Right ventricle myocardium superior (tissue), 1 donor: ENCODE measurements around the gene DNASE1L1. TPM values are rescaled to one million over a fixed set of nuclear protein-coding genes. Genes with fewer than 3 reads are reported as not detected.

Experiments
- ATAC-seq: fragments of 200-7000 bp; cut with Tn5 transposase; one replicate; pipeline ENCODE4 v1.9.1; 2020; ENCODE audit warnings: mild to moderate bottlenecking; ENCODE audit not compliant: poor library complexity
- DNase-seq: peaks from one replicate; pipeline ENCODE4 v3.0.0-alpha.2; 2020
- intact Hi-C: fragments of 100-400 bp; cut with DNase I; formaldehyde crosslinking; loops from one replicate; pipeline ENCODE4 v1.11.2; 2022
- total RNA-seq: library from RNA; stranded (reverse); fragmentation: NEBNext Ultra II Directional; extraction: Animal tissue kit (Norgen Biotek cat#: 25700); gene quantifications from one replicate; pipeline ENCODE4 v1.2.1, GENCODE V29; 2021
- donor health status: DM: no; HTN: yes; CAD: no; lungs with severe emphysema.

DNASE1L1 gene
- total RNA-seq, 1 donor from 2014 or later = 57.7 TPM

GRCh38 chrX:154437971-154438893 is 29.2 kb upstream of the DNASE1L1 start:
- intact Hi-C loops = no loop called here
- DNase-seq (no peak), ATAC-seq (no peak)

- peak; percentile 74 for DNase-seq
- ATAC-seq = peak; percentile 79
- intact Hi-C loops = no loop called here
Measured at GRCh38 chrX:154436983-154437752, 28.1 kb upstream of the DNASE1L1 start, which contains the start of gene GDI1. TSS of gene GDI1 (plus strand) at chrX:154437154. CDS start at chrX:154437255, 101 bp downstream.

- intact Hi-C loops = no loop called here
- ATAC-seq = peak; percentile 38
- DNase-seq = no peak
Measured at GRCh38 chrX:154436374-154436982, 27.4 kb upstream of the DNASE1L1 start.

- no peak for DNase-seq
- ATAC-seq = no peak
- intact Hi-C loops = no loop called here
Measured at GRCh38 chrX:154435171-154435733, 26.2 kb upstream of the DNASE1L1 start.

GRCh38 chrX:154434394-154435168 is 25.5 kb upstream of the DNASE1L1 start:
- ATAC-seq (no peak), DNase-seq (no peak)
- intact Hi-C loops = no loop called here

- DNase-seq (no peak), ATAC-seq (no peak)
- intact Hi-C loops = no loop called here
Measured at GRCh38 chrX:154433605-154434004, 24.6 kb upstream of the DNASE1L1 start.

- DNase-seq (no peak), ATAC-seq (no peak)
- intact Hi-C loops = no loop called here
Measured at GRCh38 chrX:154432210-154432609, 23.2 kb upstream of the DNASE1L1 start.

- intact Hi-C loops = no loop called here
- DNase-seq (peak; percentile 55), ATAC-seq (no peak)
Measured at GRCh38 chrX:154431341-154431740, 22.3 kb upstream of the DNASE1L1 start.

GRCh38 chrX:154430916-154431315 is 21.9 kb upstream of the DNASE1L1 start:
- no peak for DNase-seq
- intact Hi-C loops = no loop called here
- ATAC-seq = no peak

GRCh38 chrX:154430479-154430878 is 21.4 kb upstream of the DNASE1L1 start:
- DNase-seq = no peak
- ATAC-seq = no peak
- intact Hi-C loops = no loop called here

- intact Hi-C loops = no loop called here
- no peak for ATAC-seq
- no peak for DNase-seq
Measured at GRCh38 chrX:154429711-154430110, 20.7 kb upstream of the DNASE1L1 start.

GRCh38 chrX:154428176-154429171 is 19.4 kb upstream of the DNASE1L1 start, which contains the start of gene ATP6AP1:
TSS of gene ATP6AP1 (plus strand) at chrX:154428677. CDS start at chrX:154428693, 16 bp downstream.
- ATAC-seq (peak; percentile 99), DNase-seq (peak; percentile 96)
- intact Hi-C loops = no loop called here

- DNase-seq (no peak), ATAC-seq (no peak)
- intact Hi-C loops = no loop called here
Measured at GRCh38 chrX:154426916-154427770, 18.1 kb upstream of the DNASE1L1 start.

- ATAC-seq (peak; percentile 38), DNase-seq (no peak)
- intact Hi-C loops = no loop called here
Measured at GRCh38 chrX:154420402-154420756, 11.3 kb upstream of the DNASE1L1 start.

- ATAC-seq (peak; percentile 93), DNase-seq (peak; percentile 60)
- intact Hi-C loops = no loop called here
Measured at GRCh38 chrX:154419688-154420401, 10.8 kb upstream of the DNASE1L1 start.

GRCh38 chrX:154419189-154419588 is 10.1 kb upstream of the DNASE1L1 start:
- ATAC-seq (no peak), DNase-seq (no peak)
- intact Hi-C loops = no loop called here
